BE2C (cell line): ENCODE measurements around the gene WBP1L.
A peak's percentile ranks its signal among the peaks of the same experiment; 100 is the strongest.
"Not testable (repeated sequence)": the region's sequence is repeated elsewhere in the genome, so short reads cannot be mapped to it uniquely, and the experiment has no call there.

Experiments
- DNase-seq: peaks from one replicate; pipeline ENCODE4 v3.0.0-alpha.2; 2020
- H3K27me3 ChIP-seq: fragments of 250-450 bp; sonication (Bioruptor Pico); 2 replicates; pipeline ENCODE4 v1.5.1; 2020; ENCODE audit warnings: mild to moderate bottlenecking
- H3K36me3 ChIP-seq: fragments of 250-450 bp; sonication (Bioruptor Pico); 2 replicates; pipeline ENCODE4 v1.5.1; 2020; ENCODE audit warnings: mild to moderate bottlenecking
- H3K4me1 ChIP-seq: fragments of 250-450 bp; sonication (Bioruptor Pico); 2 replicates; pipeline ENCODE4 v1.5.1; 2020
- H3K4me3 ChIP-seq: 2 replicates; pipeline ENCODE4 v1.5.1; 2011; ENCODE audit warnings: low read depth, low read length
- H3K9me3 ChIP-seq: fragments of 250-450 bp; sonication (Bioruptor Pico); 2 replicates; pipeline ENCODE4 v1.5.1; 2020
- TF ChIP-seq, protein P1 (sequence below): IDR thresholded peaks from 2 replicates; pipeline ENCODE4 v1.5.1; 2012; ENCODE audit warnings: mild to moderate bottlenecking, low read depth, low read length

The WBP1L gene

DNA sequence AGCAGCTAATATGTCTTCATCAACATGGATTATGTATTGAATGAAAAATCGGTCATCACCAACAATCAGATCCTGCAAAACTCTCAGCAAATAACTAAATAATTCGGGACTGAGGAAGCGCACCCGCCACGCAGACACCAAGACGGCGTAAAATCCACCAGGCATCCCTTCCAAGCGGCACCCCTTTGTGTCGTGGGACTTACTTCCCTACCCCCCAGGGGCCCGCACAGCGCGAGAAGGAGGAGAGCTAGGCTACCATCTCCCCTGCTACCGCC is 30.3 kb upstream of the WBP1L start:
- H3K4me1 ChIP-seq: peaks cover 12% of the 10 kb centered on the region
- no peaks in the 10 kb centered on the region for H3K27me3 ChIP-seq
- TF ChIP-seq, protein P1, sequence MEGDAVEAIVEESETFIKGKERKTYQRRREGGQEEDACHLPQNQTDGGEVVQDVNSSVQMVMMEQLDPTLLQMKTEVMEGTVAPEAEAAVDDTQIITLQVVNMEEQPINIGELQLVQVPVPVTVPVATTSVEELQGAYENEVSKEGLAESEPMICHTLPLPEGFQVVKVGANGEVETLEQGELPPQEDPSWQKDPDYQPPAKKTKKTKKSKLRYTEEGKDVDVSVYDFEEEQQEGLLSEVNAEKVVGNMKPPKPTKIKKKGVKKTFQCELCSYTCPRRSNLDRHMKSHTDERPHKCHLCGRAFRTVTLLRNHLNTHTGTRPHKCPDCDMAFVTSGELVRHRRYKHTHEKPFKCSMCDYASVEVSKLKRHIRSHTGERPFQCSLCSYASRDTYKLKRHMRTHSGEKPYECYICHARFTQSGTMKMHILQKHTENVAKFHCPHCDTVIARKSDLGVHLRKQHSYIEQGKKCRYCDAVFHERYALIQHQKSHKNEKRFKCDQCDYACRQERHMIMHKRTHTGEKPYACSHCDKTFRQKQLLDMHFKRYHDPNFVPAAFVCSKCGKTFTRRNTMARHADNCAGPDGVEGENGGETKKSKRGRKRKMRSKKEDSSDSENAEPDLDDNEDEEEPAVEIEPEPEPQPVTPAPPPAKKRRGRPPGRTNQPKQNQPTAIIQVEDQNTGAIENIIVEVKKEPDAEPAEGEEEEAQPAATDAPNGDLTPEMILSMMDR: no peak
- no peaks in the 10 kb centered on the region for H3K9me3 ChIP-seq
- H3K4me3 ChIP-seq: peak overlapping the region; percentile 70
- DNase-seq: no peak
- no peaks in the 10 kb centered on the region for H3K36me3 ChIP-seq

DNA sequence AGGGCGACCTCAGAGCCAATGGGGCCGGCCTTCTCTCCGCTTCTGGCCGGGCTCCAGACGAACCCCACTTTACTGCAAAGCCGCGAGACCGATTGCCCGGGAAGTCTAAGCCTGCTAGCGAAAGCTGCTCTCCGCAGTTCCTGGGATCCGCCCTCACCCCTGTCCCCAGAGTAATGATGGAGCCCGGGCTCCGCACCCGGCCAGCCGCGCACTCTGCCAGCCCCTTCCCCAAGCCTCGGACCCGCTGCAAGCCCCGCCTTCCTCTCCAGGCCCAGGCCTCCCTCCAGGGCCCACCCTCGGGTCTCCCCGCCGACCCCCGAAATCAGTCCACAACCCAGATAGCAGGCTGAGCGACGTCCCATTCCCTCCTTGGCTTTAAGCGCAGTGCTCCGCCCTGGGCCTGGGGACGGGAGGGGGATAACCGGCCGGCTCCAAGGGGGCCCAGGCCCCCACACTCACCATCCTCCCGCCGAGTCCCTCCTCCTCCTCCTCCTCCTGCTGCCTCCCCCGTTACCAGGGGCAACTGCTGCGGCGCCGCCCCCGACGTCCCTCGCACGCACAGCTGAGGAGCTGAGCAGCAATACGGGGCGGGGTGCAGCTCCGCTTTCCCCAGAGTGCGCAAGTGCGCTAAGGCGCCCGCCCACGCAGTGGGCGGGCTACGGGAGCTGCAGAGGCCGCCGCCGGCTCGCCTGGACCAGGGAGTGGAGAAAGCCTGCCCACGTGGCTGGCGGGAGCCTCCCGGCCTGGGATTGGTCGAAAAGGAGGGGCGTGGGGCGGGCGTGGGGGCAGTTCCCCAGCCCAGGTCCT is 29.7 kb upstream of the WBP1L start, which contains the start of gene ARL3:
Gene ARL3, minus strand, starts transcription at position 584 of the 807 bp plus-strand sequence. Its CDS starts 122 bp downstream, at position 462.
- Histone ChIP-seq H3K36me3 (no peaks in the 10 kb centered on the region), H3K27me3 (no peaks in the 10 kb centered on the region), H3K9me3 (no peaks in the 10 kb centered on the region), H3K4me1 (peaks cover 12% of the 10 kb centered on the region), H3K4me3 (peak within 1 kb of the TSS; percentile 91)
- TF ChIP-seq, protein P1: peak; percentile 44
- DNase-seq: peak; percentile 98

DNA sequence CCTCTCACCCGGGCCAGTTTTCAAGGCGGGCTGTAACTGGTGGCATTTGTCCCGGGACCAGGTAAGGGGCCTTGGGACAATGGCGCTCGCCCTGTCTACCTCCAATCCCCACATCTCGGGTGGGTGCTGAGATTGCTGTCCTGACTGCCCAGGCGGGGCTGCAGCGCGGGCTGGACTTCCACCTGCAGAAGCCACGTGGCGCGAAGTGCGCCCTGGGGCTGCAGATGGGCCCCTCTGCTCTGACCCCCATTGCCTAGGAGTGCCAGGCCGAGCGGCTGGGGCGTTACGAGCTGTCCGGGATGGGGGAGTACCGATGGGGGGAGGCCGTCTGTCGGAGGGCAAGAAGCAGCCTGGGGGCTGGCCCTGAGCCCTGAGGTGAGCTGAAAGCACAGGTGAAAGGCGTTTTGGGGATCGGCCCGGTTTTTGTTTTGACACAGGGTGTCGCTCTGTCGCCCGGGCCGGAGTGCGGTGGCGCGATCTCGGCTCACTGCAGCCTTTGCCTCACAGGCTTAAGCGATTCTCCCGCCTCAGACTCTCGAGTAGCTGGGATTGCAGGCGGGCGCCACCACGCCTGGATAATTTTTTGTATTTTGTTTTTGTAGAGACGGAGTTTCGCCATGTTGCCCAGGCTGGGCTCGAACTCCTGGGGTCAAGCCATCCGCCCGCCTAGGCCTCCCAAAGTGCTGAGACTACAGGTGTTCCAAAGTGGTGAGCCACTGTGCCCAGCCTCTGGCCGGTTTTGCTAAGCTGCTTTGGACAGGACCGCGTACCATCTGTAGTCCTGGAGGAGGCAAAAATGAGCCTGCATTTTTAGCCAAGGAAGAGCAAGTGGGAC is 28.9 kb upstream of the WBP1L start, which contains the start of gene SFXN2:
Gene SFXN2, plus strand, starts transcription at position 16 of the 835 bp plus-strand sequence. CDS start 12,001 bp downstream, outside the sequence.
- H3K9me3 ChIP-seq: no peaks in the 10 kb centered on the region
- H3K27me3 ChIP-seq: no peaks in the 10 kb centered on the region
- H3K4me3 ChIP-seq: peak within 1 kb of the TSS; percentile 91
- no peak for DNase-seq
- H3K4me1 ChIP-seq: peaks cover 12% of the 10 kb centered on the region
- no peaks in the 10 kb centered on the region for H3K36me3 ChIP-seq
- TF ChIP-seq, protein P1: peak; percentile 9; the same call in 1 of the 2 replicates

DNA sequence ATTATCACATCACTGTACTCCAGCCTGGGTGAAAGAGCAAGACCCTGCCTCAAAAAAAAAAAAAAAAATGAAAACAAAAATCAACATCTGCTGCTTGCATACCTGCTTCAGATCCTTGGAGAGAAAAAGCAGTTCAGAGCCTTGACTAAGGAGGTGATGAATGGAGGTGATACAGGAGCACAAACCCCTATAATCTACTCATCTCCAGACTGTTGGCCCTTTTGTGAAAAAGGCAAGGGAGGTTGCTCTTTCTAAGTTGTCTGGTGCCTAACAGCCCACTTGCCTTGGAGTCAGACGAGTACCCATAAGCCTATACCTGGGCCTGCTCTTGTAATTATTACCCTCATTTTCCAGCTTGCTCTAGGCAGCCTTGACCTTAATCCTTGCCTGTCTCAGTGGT is 27.9 kb upstream of the WBP1L start:
- Histone ChIP-seq H3K27me3 (no peaks in the 10 kb centered on the region), H3K4me1 (peaks cover 10% of the 10 kb centered on the region), H3K9me3 (no peaks in the 10 kb centered on the region), H3K36me3 (no peaks in the 10 kb centered on the region), H3K4me3 (peak overlapping the region; percentile 91)
- no peak for DNase-seq
- TF ChIP-seq, protein P1: no peak

DNA sequence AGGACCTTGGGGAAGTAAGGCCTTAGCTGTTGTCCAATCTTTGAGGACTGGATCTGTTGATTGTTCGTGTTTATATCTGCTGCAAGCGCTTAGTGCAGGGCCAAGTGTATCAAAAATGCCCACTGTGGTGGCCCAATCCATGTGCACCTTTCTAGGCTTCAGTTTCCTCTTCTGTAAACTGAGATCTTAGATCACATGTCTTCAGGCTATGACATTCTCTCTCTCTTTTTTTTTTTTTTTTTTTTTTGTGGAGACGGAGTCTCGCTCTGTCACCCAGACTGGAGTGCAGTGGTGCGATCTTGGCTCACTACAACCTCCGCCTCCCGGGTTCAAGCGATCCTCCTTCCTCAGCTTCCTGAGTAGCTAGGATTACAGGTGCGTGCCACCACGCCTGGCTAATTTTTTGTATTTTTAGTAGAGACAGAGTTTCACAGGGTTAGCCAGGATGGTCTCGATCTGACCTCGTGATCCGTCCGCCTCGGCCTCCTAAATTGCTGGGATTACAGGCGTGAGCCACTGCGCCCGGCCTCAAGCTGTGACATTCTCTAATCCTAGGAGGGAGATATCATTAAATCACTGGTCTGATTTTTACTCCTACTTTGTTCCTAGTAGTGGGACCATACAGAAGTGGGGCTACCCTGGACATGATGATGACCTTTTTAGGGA is 26.7 kb upstream of the WBP1L start:
- not testable (repeated sequence) for DNase-seq, H3K9me3 ChIP-seq, H3K27me3 ChIP-seq, H3K4me3 ChIP-seq, H3K36me3 ChIP-seq
- H3K4me1 ChIP-seq: peaks cover 10% of the 10 kb centered on the region

DNA sequence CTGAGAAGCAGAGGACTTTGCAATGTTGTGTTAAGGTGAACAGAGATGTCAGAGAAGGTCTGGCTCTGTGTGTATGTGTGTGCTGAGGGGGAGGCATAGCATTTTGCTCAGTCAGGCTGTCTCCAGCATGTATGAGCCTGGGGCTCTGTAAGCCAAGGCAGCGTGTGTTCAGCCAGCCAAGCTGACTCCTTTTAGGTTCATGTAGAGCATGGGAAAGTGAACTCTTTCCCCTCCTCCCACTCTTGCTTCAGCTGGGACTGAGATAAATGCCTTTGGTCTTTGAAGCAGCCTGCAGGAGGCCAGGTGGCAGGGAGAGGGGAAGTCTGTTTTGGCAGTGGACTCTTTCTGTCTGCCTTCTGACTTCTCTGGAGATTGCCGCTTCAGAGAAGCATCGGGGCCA is 25.5 kb upstream of the WBP1L start:
- Histone ChIP-seq H3K36me3 (peaks cover 3% of the 10 kb centered on the region; the same call in 1 of the 2 replicates), H3K4me1 (peaks cover 10% of the 10 kb centered on the region), H3K4me3 (no peak overlapping the region), H3K9me3 (no peaks in the 10 kb centered on the region), H3K27me3 (no peaks in the 10 kb centered on the region)
- TF ChIP-seq, protein P1: no peak
- peak; percentile 36 for DNase-seq
